ENCODE measurements around the gene DNHD1.

The DNHD1 gene

GRCh38 chr11:6586434-6587359 is 89.6 kb downstream of the DNHD1 start:
- TF ChIP-seq POLR2AphosphoS5 (IDR thresholded peaks at IDR 0.05; ENCODE audit: low read depth, low read length) (no peak), SIN3A (IDR thresholded peaks at IDR 0.05; ENCODE audit: borderline replicate concordance, insufficient read depth, low read length) (no peak), FOXP2 (optimal IDR thresholded peaks at IDR 0.05; ENCODE audit: borderline replicate concordance, extremely low read depth, extremely low read length, insufficient read depth) (no peak), REST (IDR thresholded peaks at IDR 0.05; ENCODE audit: insufficient read depth in 1 of 2, low read depth in 2 of 2, low read length in 2 of 2) (no peak), TAF1 (IDR thresholded peaks at IDR 0.05; ENCODE audit: borderline replicate concordance, insufficient read depth, low read length) (no peak)

GRCh38 chr11:6587360-6587953 is 90.4 kb downstream of the DNHD1 start:
- TF ChIP-seq TAF1 (IDR thresholded peaks at IDR 0.05; ENCODE audit: borderline replicate concordance, insufficient read depth, low read length) (no peak), FOXP2 (optimal IDR thresholded peaks at IDR 0.05; ENCODE audit: borderline replicate concordance, extremely low read depth, extremely low read length, insufficient read depth) (no peak), POLR2AphosphoS5 (IDR thresholded peaks at IDR 0.05; ENCODE audit: low read depth, low read length) (no peak), SIN3A (IDR thresholded peaks at IDR 0.05; ENCODE audit: borderline replicate concordance, insufficient read depth, low read length) (no peak), REST (IDR thresholded peaks at IDR 0.05; ENCODE audit: insufficient read depth in 1 of 2, low read depth in 2 of 2, low read length in 2 of 2) (no peak)

- TF ChIP-seq REST (IDR thresholded peaks at IDR 0.05; ENCODE audit: insufficient read depth in 1 of 2, low read depth in 2 of 2, low read length in 2 of 2) = no peak
- TF ChIP-seq SIN3A (IDR thresholded peaks at IDR 0.05; ENCODE audit: borderline replicate concordance, insufficient read depth, low read length) = no peak
- TF ChIP-seq POLR2AphosphoS5 (IDR thresholded peaks at IDR 0.05; ENCODE audit: low read depth, low read length) = no peak
- no peak for TF ChIP-seq TAF1 (IDR thresholded peaks at IDR 0.05; ENCODE audit: borderline replicate concordance, insufficient read depth, low read length)
- TF ChIP-seq FOXP2 (optimal IDR thresholded peaks at IDR 0.05; ENCODE audit: borderline replicate concordance, extremely low read depth, extremely low read length, insufficient read depth) = no peak
Measured at GRCh38 chr11:6588018-6588417, 90.9 kb downstream of the DNHD1 start.

- TF ChIP-seq SIN3A (IDR thresholded peaks at IDR 0.05; ENCODE audit: borderline replicate concordance, insufficient read depth, low read length) (no peak), TAF1 (IDR thresholded peaks at IDR 0.05; ENCODE audit: borderline replicate concordance, insufficient read depth, low read length) (no peak), POLR2AphosphoS5 (IDR thresholded peaks at IDR 0.05; ENCODE audit: low read depth, low read length) (no peak), REST (IDR thresholded peaks at IDR 0.05; ENCODE audit: insufficient read depth in 1 of 2, low read depth in 2 of 2, low read length in 2 of 2) (no peak), FOXP2 (optimal IDR thresholded peaks at IDR 0.05; ENCODE audit: borderline replicate concordance, extremely low read depth, extremely low read length, insufficient read depth) (no peak)
Measured at GRCh38 chr11:6594142-6594768, 97.2 kb downstream of the DNHD1 start.
